H9 (cell line): Measurements from ENCODE around the gene BEX1. TPM values are rescaled to one million over a fixed set of nuclear protein-coding genes. Genes with fewer than 3 reads are reported as not detected.

Source experiments
- DNase-seq: peaks from one replicate; pipeline ENCODE4 v3.0.0-alpha.2; 2017
- H2AFZ ChIP-seq: one replicate; pipeline ENCODE4 v1.6.1; 2013; ENCODE audit warnings: mild to moderate bottlenecking, low read length, control low read depth, moderate library complexity
- H2AK5ac ChIP-seq: 2 replicates; pipeline ENCODE4 v1.6.1; 2013; ENCODE audit warnings: low read length, control low read depth, mixed read lengths; ENCODE audit not compliant: insufficient read length
- H2BK120ac ChIP-seq: one replicate; pipeline ENCODE4 v1.6.1; 2013; ENCODE audit warnings: low read depth, mild to moderate bottlenecking, low read length, control low read depth, inconsistent platforms; ENCODE audit not compliant: poor library complexity, severe bottlenecking
- H2BK12ac ChIP-seq: 2 replicates; pipeline ENCODE4 v1.6.1; 2013; ENCODE audit warnings: low read length, control low read depth, mixed read lengths, low read depth; ENCODE audit not compliant: insufficient read length
- H2BK15ac ChIP-seq: 2 replicates; pipeline ENCODE4 v1.6.1; 2013; ENCODE audit warnings: low read depth, low read length, control low read depth
- H2BK20ac ChIP-seq: one replicate; pipeline ENCODE4 v1.6.1; 2013; ENCODE audit warnings: low read depth, mild to moderate bottlenecking, low read length, control low read depth, inconsistent platforms; ENCODE audit not compliant: poor library complexity, severe bottlenecking
- H2BK5ac ChIP-seq: 2 replicates; pipeline ENCODE4 v1.6.1; 2013; ENCODE audit warnings: low read length, control low read depth, mixed read lengths; ENCODE audit not compliant: insufficient read length
- H3K14ac ChIP-seq: 2 replicates; pipeline ENCODE4 v1.6.1; 2013; ENCODE audit warnings: low read length, control low read depth; ENCODE audit not compliant: insufficient read depth
- H3K18ac ChIP-seq: 2 replicates; pipeline ENCODE4 v1.6.1; 2013; ENCODE audit warnings: low read depth, mild to moderate bottlenecking, mixed read lengths, low read length, control low read depth; ENCODE audit not compliant: insufficient read length
- H3K23ac ChIP-seq: 2 replicates; pipeline ENCODE4 v1.6.1; 2013; ENCODE audit warnings: low read length, control low read depth, mixed read lengths, low read depth; ENCODE audit not compliant: insufficient read length
- H3K23me2 ChIP-seq: 2 replicates; pipeline ENCODE4 v1.6.1; 2013; ENCODE audit warnings: low read depth, mild to moderate bottlenecking, mixed read lengths, low read length, control low read depth; ENCODE audit not compliant: insufficient read length, poor library complexity, severe bottlenecking
- H3K27ac ChIP-seq: 2 replicates; pipeline ENCODE4 v1.5.1; 2013; ENCODE audit warnings: low read length, control low read depth, mixed read lengths, low read depth; ENCODE audit not compliant: insufficient read length
- H3K27me3 ChIP-seq: 2 replicates; pipeline ENCODE4 v1.6.1; 2013; ENCODE audit warnings: low read length, control low read depth, inconsistent platforms; ENCODE audit not compliant: insufficient read depth
- H3K4ac ChIP-seq: 2 replicates; pipeline ENCODE4 v1.6.1; 2013; ENCODE audit warnings: low read depth, mild to moderate bottlenecking, control low read depth, inconsistent platforms, low read length, moderate library complexity
- H3K4me1 ChIP-seq: 2 replicates; pipeline ENCODE4 v1.6.1; 2013; ENCODE audit warnings: low read length, control low read depth, inconsistent platforms; ENCODE audit not compliant: insufficient read depth
- H3K4me2 ChIP-seq: 2 replicates; pipeline ENCODE4 v1.6.1; 2013; ENCODE audit warnings: low read length, control low read depth, mixed read lengths; ENCODE audit not compliant: insufficient read length, insufficient read depth
- H3K56ac ChIP-seq: 2 replicates; pipeline ENCODE4 v1.6.1; 2013; ENCODE audit warnings: low read depth, mild to moderate bottlenecking, mixed read lengths, low read length, control low read depth; ENCODE audit not compliant: insufficient read length
- H3K79me1 ChIP-seq: 2 replicates; pipeline ENCODE4 v1.6.1; 2013; ENCODE audit warnings: low read depth, mild to moderate bottlenecking, moderate library complexity, low read length, control low read depth, inconsistent platforms; ENCODE audit not compliant: insufficient read depth, poor library complexity, severe bottlenecking
- H3K79me2 ChIP-seq: 2 replicates; pipeline ENCODE4 v1.6.1; 2013; ENCODE audit warnings: low read length, control low read depth, inconsistent platforms; ENCODE audit not compliant: insufficient read depth
- H3K9ac ChIP-seq: 2 replicates; pipeline ENCODE4 v1.6.1; 2013; ENCODE audit warnings: low read length, control low read depth, mixed read lengths; ENCODE audit not compliant: insufficient read length; ENCODE audit errors: extremely low read depth
- H3K9me3 ChIP-seq: one replicate; pipeline ENCODE4 v1.6.1; 2013; ENCODE audit warnings: low read depth, low read length, inconsistent platforms; ENCODE audit not compliant: control insufficient read depth
- H3T11ph ChIP-seq: one replicate; pipeline ENCODE4 v1.6.1; 2013; ENCODE audit warnings: mild to moderate bottlenecking, low read length, control low read depth, inconsistent platforms
- H4K20me1 ChIP-seq: one replicate; pipeline ENCODE4 v1.6.1; 2013; ENCODE audit not compliant: control insufficient read depth, insufficient read length, insufficient read depth
- H4K5ac ChIP-seq: 2 replicates; pipeline ENCODE4 v1.6.1; 2013; ENCODE audit warnings: low read depth, mild to moderate bottlenecking, mixed read lengths, low read length, control low read depth; ENCODE audit not compliant: insufficient read length
- H4K8ac ChIP-seq: replicated peaks from 2 replicates; pipeline ENCODE4 v1.6.1; 2013; ENCODE audit warnings: low read length, control low read depth, mixed read lengths, low read depth; ENCODE audit not compliant: insufficient read length
- H4K91ac ChIP-seq: 2 replicates; pipeline ENCODE4 v1.6.1; 2013; ENCODE audit warnings: low read depth, mild to moderate bottlenecking, moderate library complexity, mixed read lengths, low read length, control low read depth; ENCODE audit not compliant: insufficient read length
- H3K27ac Mint-ChIP-seq, 3 experiments: 2 replicates in 2 of 3; 3 replicates in 1 of 3; pipeline ENCODE4 v1.8.0; 2020 to 2021; ENCODE audit warnings: mixed read lengths in 3 of 3, mild to moderate bottlenecking in 1 of 3, moderate library complexity in 1 of 3
- H3K27me3 Mint-ChIP-seq: 2 replicates; pipeline ENCODE4 v1.8.0; 2021; ENCODE audit warnings: low read depth, mild to moderate bottlenecking, moderate library complexity, mixed read lengths
- H3K36me3 Mint-ChIP-seq, 3 experiments: 2 replicates in 2 of 3; 3 replicates in 1 of 3; pipeline ENCODE4 v1.8.0; 2020 to 2021; ENCODE audit warnings: low read depth in 3 of 3, mixed read lengths in 3 of 3; ENCODE audit not compliant: insufficient read depth in 1 of 3
- H3K4me1 Mint-ChIP-seq, 2 experiments: 2 replicates each; pipeline ENCODE4 v1.8.0; 2020; ENCODE audit warnings: mixed read lengths in 2 of 2
- H3K4me3 Mint-ChIP-seq, 2 experiments: 2 replicates in 1 of 2; 3 replicates in 1 of 2; pipeline ENCODE4 v1.8.0; 2020 to 2021; ENCODE audit warnings: mild to moderate bottlenecking in 2 of 2, mixed read lengths in 2 of 2, moderate library complexity in 1 of 2
- H3K9me3 Mint-ChIP-seq, 2 experiments: 2 replicates in 1 of 2; 3 replicates in 1 of 2; pipeline ENCODE4 v1.8.0; 2020; ENCODE audit warnings: mild to moderate bottlenecking in 2 of 2, mixed read lengths in 2 of 2, moderate library complexity in 1 of 2
- CTCF ChIP-seq: fragments of 200-600 bp; sonication (generic); conservative IDR thresholded peaks from 3 replicates; pipeline ENCODE4 v1.8.0; 2021; ENCODE audit warnings: antibody characterized with exemption, mild to moderate bottlenecking
- WGBS: extraction: QIAGEN DNeasy Blood & Tissue Kit; methylation state at CpG from one replicate; pipeline ENCODE4 v1.1.7; 2013; ENCODE audit warnings: missing lambda C conversion rate, low lambda C conversion rate, mixed read lengths; ENCODE audit not compliant: insufficient read length; ENCODE audit errors: extremely low coverage; 5-methylcytosine and 5-hydroxymethylcytosine counted together
- total RNA-seq: library from RNA; stranded (reverse); gene quantifications from 2 replicates; pipeline ENCODE4 v1.2.1, GENCODE V29; 2021

BEX1 gene
- total RNA-seq, 1 experiment from 2014 or later = 51.7 TPM

- Histone ChIP-seq H3K9ac (no peak overlapping the region), H2BK120ac (no peak overlapping the region), H2BK20ac (no peak overlapping the region), H3T11ph (no peak overlapping the region), H3K9me3 (peaks cover 16% of the 10 kb centered on the region), H3K23ac (no peak overlapping the region), H2BK12ac (no peak overlapping the region), H4K8ac (no peak overlapping the region), H4K5ac (no peak overlapping the region), H3K4me1 (no peaks in the 10 kb centered on the region), H3K18ac (no peak overlapping the region), H3K56ac (no peak overlapping the region), H3K27ac (no peak overlapping the region), H3K79me1 (no peaks in the 10 kb centered on the region), H3K4me2 (no peak overlapping the region), H2AK5ac (no peak overlapping the region), H2AFZ (no peak overlapping the region), H3K79me2 (no peaks in the 10 kb centered on the region), H3K4ac (no peak overlapping the region), H4K91ac (no peak overlapping the region), H2BK5ac (no peak overlapping the region), H3K14ac (no peak overlapping the region), H3K27me3 (no peaks in the 10 kb centered on the region), H3K23me2 (no peaks in the 10 kb centered on the region), H4K20me1 (no peaks in the 10 kb centered on the region), H2BK15ac (no peak overlapping the region)
- H3K4me1 Mint-ChIP-seq = no peaks in the 10 kb centered on the region
- peaks cover 25 to 53% of the 10 kb centered on the region in 2 experiments for H3K9me3 Mint-ChIP-seq
- no peak for DNase-seq
- WGBS = no CpG with 5 or more reads among the region's 4 CpGs
- TF ChIP-seq CTCF = peak; percentile 39; the same call in 2 of the 3 replicates
- H3K27me3 Mint-ChIP-seq = peaks cover 17% of the 10 kb centered on the region
- no peak overlapping the region for H3K27ac Mint-ChIP-seq
- H3K4me3 Mint-ChIP-seq = no peak overlapping the region
- peaks cover 0 to 3% (median 0%) of the 10 kb centered on the region in 3 experiments; a peak in 1 of 7 replicates for H3K36me3 Mint-ChIP-seq
Observed at GRCh38 chrX:103017542-103017941, 46.4 kb downstream of the BEX1 start.
